DMS53 (cell line): ENCODE data around the gene ITCH.
A peak's percentile ranks its signal among the peaks of the same experiment; 100 is the strongest.

Source experiments
- DNase-seq: peaks from one replicate; lab custom pipeline; 2025; lab: John Stamatoyannopoulos, UW

The ITCH gene

GRCh38 chr20:34530342-34530741, 167.3 kb downstream of the ITCH start:
- DNase-seq, result no peak

- DNase-seq, result no peak
These were observed 168.7 kb downstream of the ITCH start for GRCh38 chr20:34531608-34532265.

GRCh38 chr20:34532320-34532719, 169.2 kb downstream of the ITCH start:
- DNase-seq, result no peak

- no peak for DNase-seq
These were observed 169.7 kb downstream of the ITCH start for GRCh38 chr20:34532756-34533155.

- no peak for DNase-seq
These were observed 171.5 kb downstream of the ITCH start for GRCh38 chr20:34534391-34535165.

- DNase-seq, result no peak
These were observed 172.3 kb downstream of the ITCH start for GRCh38 chr20:34535301-34535840.

- DNase-seq, result no peak
These were observed 172.8 kb downstream of the ITCH start for GRCh38 chr20:34535857-34536256.

GRCh38 chr20:34536798-34537394, 173.8 kb downstream of the ITCH start:
- DNase-seq, result peak; percentile 44

- DNase-seq, result no peak
These were observed 174.6 kb downstream of the ITCH start for GRCh38 chr20:34537651-34538050.

- DNase-seq, result peak; percentile 72
These were observed 175.6 kb downstream of the ITCH start for GRCh38 chr20:34538671-34539123.

- no peak for DNase-seq
These were observed 176.7 kb downstream of the ITCH start for GRCh38 chr20:34539756-34540155.

GRCh38 chr20:34540596-34541263, 177.7 kb downstream of the ITCH start:
- DNase-seq, result no peak

GRCh38 chr20:34541264-34541901, 178.3 kb downstream of the ITCH start:
- no peak for DNase-seq

- DNase-seq, result no peak
These were observed 178.8 kb downstream of the ITCH start for GRCh38 chr20:34541917-34542316.

- DNase-seq, result no peak
These were observed 179.4 kb downstream of the ITCH start for GRCh38 chr20:34542439-34542838.

GRCh38 chr20:34543463-34544056, 180.5 kb downstream of the ITCH start:
- no peak for DNase-seq

- DNase-seq, result no peak
These were observed 181.2 kb downstream of the ITCH start for GRCh38 chr20:34544109-34544796.

GRCh38 chr20:34546751-34547181, 183.7 kb downstream of the ITCH start:
- DNase-seq, result peak; percentile 96

- no peak for DNase-seq
These were observed 185.0 kb downstream of the ITCH start for GRCh38 chr20:34547844-34548613.
